GM23248 (cell line): ENCODE data around the gene B4GALT3. TPM values are rescaled to one million over a fixed set of nuclear protein-coding genes. Genes with fewer than 3 reads are reported as not detected.

ENCODE experiments used
- DNase-seq: peaks from one replicate; pipeline ENCODE4 v3.0.0-alpha.2; 2015
- H2AFZ ChIP-seq: fragments of 200-600 bp; sonication (generic); 2 replicates; pipeline ENCODE4 v1.6.1; 2016; ENCODE audit warnings: antibody characterized with exemption
- H3F3A ChIP-seq: fragments of 200-600 bp; sonication (generic); 2 replicates; pipeline ENCODE4 v1.6.1; 2016; ENCODE audit warnings: mild to moderate bottlenecking, antibody characterized with exemption, mixed run types; ENCODE audit not compliant: insufficient read depth
- H3K27ac ChIP-seq: fragments of 200-600 bp; sonication (generic); 2 replicates; pipeline ENCODE4 v1.5.1; 2016; ENCODE audit warnings: mild to moderate bottlenecking
- H3K27me3 ChIP-seq: fragments of 200-600 bp; sonication (generic); replicated peaks from 2 replicates; pipeline ENCODE4 v1.6.1; 2016; ENCODE audit warnings: mild to moderate bottlenecking; ENCODE audit not compliant: insufficient read depth
- H3K36me3 ChIP-seq: fragments of 200-600 bp; sonication (generic); 2 replicates; pipeline ENCODE4 v1.6.1; 2016; ENCODE audit warnings: low read depth, mild to moderate bottlenecking
- H3K4me1 ChIP-seq: fragments of 200-600 bp; sonication (generic); 2 replicates; pipeline ENCODE4 v1.6.1; 2016; ENCODE audit warnings: mild to moderate bottlenecking; ENCODE audit not compliant: insufficient read depth
- H3K4me2 ChIP-seq: fragments of 200-600 bp; sonication (generic); one replicate; pipeline ENCODE4 v1.6.1; 2016; ENCODE audit warnings: mild to moderate bottlenecking; ENCODE audit not compliant: unreplicated experiment
- H3K4me3 ChIP-seq: fragments of 200-600 bp; sonication (generic); 2 replicates; pipeline ENCODE4 v1.5.1; 2016; ENCODE audit warnings: mild to moderate bottlenecking
- H3K79me2 ChIP-seq: fragments of 200-600 bp; sonication (generic); 2 replicates; pipeline ENCODE4 v1.6.1; 2016; ENCODE audit warnings: mild to moderate bottlenecking; ENCODE audit not compliant: insufficient read depth
- H3K9ac ChIP-seq: fragments of 200-600 bp; sonication (generic); 2 replicates; pipeline ENCODE4 v1.6.1; 2016; ENCODE audit warnings: mild to moderate bottlenecking
- H3K9me2 ChIP-seq: fragments of 200-600 bp; sonication (generic); 2 replicates; pipeline ENCODE4 v1.6.1; 2016; ENCODE audit warnings: mixed run types, mild to moderate bottlenecking, moderate library complexity; ENCODE audit not compliant: insufficient read depth
- H3K9me3 ChIP-seq: fragments of 200-600 bp; sonication (generic); one replicate; pipeline ENCODE4 v1.6.1; 2017; ENCODE audit warnings: low read depth
- H4K20me1 ChIP-seq: fragments of 200-600 bp; sonication (generic); 2 replicates; pipeline ENCODE4 v1.6.0; 2016; ENCODE audit not compliant: insufficient read depth
- EZH2 ChIP-seq: fragments of 200-600 bp; sonication (generic); IDR thresholded peaks from 2 replicates; pipeline ENCODE4 v1.6.1; 2018; ENCODE audit warnings: antibody characterized with exemption, mild to moderate bottlenecking; ENCODE audit not compliant: insufficient read depth, poor library complexity, severe bottlenecking
- EZH2phosphoT487 ChIP-seq: fragments of 200-600 bp; sonication (generic); IDR thresholded peaks from 2 replicates; pipeline ENCODE4 v1.6.1; 2018; ENCODE audit warnings: antibody characterized with exemption, moderate library complexity, mild to moderate bottlenecking, low read depth; ENCODE audit not compliant: insufficient read depth
- whole genome bisulfite sequencing, 2 experiments: methylation state at CpG; one replicate each; pipeline ENCODE4 v1.1.6; 2015 to 2017; ENCODE audit warnings: low lambda C conversion rate in 2 of 2, low coverage in 1 of 2; ENCODE audit errors: missing lambda C conversion rate in 2 of 2; 5-methylcytosine and 5-hydroxymethylcytosine counted together
- in situ Hi-C: fragments of 300-500 bp; cut with MboI; formaldehyde crosslinking; loops from 2 replicates; pipeline ENCODE4 v1.15.0; 2020
- polyA plus RNA-seq: library from polyadenylated mRNA; unstranded; fragments of >200 nt; fragmentation: Nextera tagmentation; extraction: Ambion mirVana; gene quantifications from 2 replicates; pipeline ENCODE4 v1.2.1, GENCODE V29; 2016
- total RNA-seq: library from RNA; depleted of rRNA; stranded (reverse); fragments of >200 nt; shearing (Covaris generic); gene quantifications from 2 replicates; pipeline ENCODE4 v1.2.3, GENCODE V29; 2014

The B4GALT3 gene
- total and polyA plus RNA-seq, 2 experiments from 2014 or later, result 31.3 to 34.5 TPM

DNA sequence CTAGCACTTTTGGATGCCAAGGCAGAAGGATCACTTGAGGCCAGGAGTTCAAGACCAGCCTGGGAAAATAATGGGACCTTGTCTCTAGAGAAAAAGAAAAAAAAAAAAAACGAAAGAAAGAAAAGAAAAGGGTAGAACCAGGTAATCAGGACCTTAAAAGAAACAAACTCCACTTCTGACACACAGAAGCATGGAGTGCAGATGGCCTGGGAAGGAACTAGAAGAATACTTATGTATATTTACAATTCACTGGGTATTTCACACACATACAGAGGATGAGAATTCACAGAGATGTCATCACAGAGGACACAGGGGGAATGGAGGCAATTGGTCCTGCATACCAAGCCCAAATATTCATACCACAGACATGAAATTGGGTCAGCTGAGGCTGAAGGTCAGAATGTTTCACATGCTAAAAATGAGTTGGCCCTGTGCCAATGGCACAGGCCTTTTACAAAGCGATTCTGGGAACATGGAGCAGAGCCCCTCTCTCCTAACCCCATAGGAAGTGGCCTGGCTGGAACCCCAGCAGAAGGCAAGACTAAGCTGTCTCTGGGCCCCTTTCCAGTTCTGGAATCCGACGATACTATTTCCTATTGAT, 4.4 kb downstream of the B4GALT3 start:
- peak overlapping the region; percentile 78 for H3K9ac ChIP-seq
- peak overlapping the region; percentile 93 for H3K27ac ChIP-seq
- no peaks in the 10 kb centered on the region for H3K9me3 ChIP-seq
- peak overlapping the region; percentile 73 for H3K4me2 ChIP-seq
- H4K20me1 ChIP-seq, result no peaks in the 10 kb centered on the region
- no peaks in the 10 kb centered on the region for H3K27me3 ChIP-seq
- H3F3A ChIP-seq, result peaks cover 25% of the 10 kb centered on the region
- peaks cover 26% of the 10 kb centered on the region for H3K79me2 ChIP-seq
- TF ChIP-seq EZH2 (no peak), EZH2phosphoT487 (peak; percentile 92)
- H2AFZ ChIP-seq, result no peak overlapping the region
- WGBS, 2 experiments, result 25% methylated on average over 4 of the region's 4 CpGs
- H3K4me3 ChIP-seq, result peak overlapping the region; percentile 16
- peak; percentile 95 for DNase-seq
- in situ Hi-C loops, result no loop called here
- peaks cover 23% of the 10 kb centered on the region for H3K4me1 ChIP-seq
- no peaks in the 10 kb centered on the region for H3K9me2 ChIP-seq
- peaks cover 23% of the 10 kb centered on the region for H3K36me3 ChIP-seq

DNA sequence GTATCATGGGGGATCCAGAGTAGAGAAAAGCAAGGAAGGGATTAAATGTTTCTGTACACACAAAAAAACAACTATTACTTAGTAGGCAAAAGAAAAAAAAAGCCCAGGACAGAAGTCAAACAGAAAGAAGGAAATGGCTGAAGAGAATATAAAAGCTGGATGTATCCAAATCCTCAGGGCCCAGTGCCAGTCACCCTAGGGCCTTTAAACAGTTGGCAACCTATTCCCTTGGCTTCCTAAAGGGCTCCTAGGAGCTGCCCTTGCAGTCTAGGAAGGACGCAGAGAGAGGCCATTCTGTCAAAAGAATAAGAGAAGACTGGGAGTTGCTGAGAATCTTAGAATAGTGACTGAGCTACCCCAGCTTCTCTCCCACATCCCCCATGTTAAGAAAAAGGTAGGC, 5.0 kb downstream of the B4GALT3 start:
- Histone ChIP-seq H3F3A (peaks cover 25% of the 10 kb centered on the region), H4K20me1 (no peaks in the 10 kb centered on the region), H3K27me3 (no peaks in the 10 kb centered on the region), H3K4me2 (peak overlapping the region; percentile 73), H3K4me3 (peak overlapping the region; percentile 16; the same call in 1 of the 2 replicates), H3K9ac (peak overlapping the region; percentile 78), H3K27ac (peak overlapping the region; percentile 93), H3K36me3 (peaks cover 23% of the 10 kb centered on the region), H3K79me2 (peaks cover 26% of the 10 kb centered on the region), H3K4me1 (peaks cover 23% of the 10 kb centered on the region), H2AFZ (no peak overlapping the region), H3K9me2 (no peaks in the 10 kb centered on the region), H3K9me3 (no peaks in the 10 kb centered on the region)
- TF ChIP-seq EZH2, result no peak
- TF ChIP-seq EZH2phosphoT487, result no peak
- 100% methylated on average over 1 of the region's 1 CpG for WGBS, 2 experiments
- in situ Hi-C loops, result no loop called here
- no peak for DNase-seq

DNA sequence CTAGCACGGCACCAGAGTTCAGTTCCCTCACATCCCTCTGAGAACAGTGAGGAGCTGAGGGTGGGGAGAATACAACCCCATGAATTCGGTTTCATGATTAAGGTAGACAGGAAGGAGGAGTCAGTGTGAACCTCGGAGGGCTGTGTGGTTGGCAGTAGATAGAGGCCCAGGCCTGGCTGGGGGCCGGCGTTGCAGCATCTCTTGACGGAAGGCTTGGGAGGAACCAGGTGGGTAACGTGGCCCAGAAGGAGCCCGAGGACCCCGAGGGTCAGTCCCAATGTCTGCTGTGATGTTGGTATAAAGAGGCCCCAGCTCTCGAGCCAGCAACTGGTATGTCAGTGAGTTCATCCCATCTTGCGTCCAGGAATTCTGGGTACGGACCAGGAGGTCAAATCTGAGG, 5.6 kb downstream of the B4GALT3 start:
- no peak overlapping the region for H3K4me3 ChIP-seq
- peaks cover 23% of the 10 kb centered on the region for H3K36me3 ChIP-seq
- peak overlapping the region; percentile 93 for H3K27ac ChIP-seq
- no peaks in the 10 kb centered on the region for H4K20me1 ChIP-seq
- no peak overlapping the region for H2AFZ ChIP-seq
- TF ChIP-seq EZH2phosphoT487 (no peak), EZH2 (no peak)
- no peaks in the 10 kb centered on the region for H3K9me3 ChIP-seq
- in situ Hi-C loops, result no loop called here
- H3K79me2 ChIP-seq, result peaks cover 20% of the 10 kb centered on the region
- 67 to 69% methylated on average over 11 to 12 of the region's 12 CpGs for WGBS, 2 experiments
- no peaks in the 10 kb centered on the region for H3K27me3 ChIP-seq
- peak overlapping the region; percentile 78; the same call in 1 of the 2 replicates for H3K9ac ChIP-seq
- DNase-seq, result no peak
- no peaks in the 10 kb centered on the region for H3K9me2 ChIP-seq
- H3K4me1 ChIP-seq, result peaks cover 23% of the 10 kb centered on the region
- peaks cover 25% of the 10 kb centered on the region for H3F3A ChIP-seq
- no peak overlapping the region for H3K4me2 ChIP-seq

DNA sequence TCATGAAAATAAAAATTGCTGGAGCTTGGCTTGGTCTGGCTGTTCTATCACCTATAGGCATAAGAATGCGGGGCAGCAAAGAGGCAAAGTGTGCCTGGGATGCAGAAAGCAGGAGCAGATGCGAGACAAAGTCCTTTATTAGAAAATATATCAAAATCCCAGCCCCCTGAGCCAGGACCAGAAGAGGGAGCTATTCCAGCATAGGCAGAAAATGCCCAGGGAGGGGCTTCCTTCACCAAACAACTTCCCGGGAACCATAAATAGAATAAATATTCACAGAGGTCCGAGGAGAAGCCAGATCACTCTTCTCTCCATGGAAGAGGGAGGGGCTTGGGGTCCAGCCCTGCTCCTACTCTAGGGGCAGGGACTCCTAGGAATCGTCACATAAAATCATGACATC, 6.1 kb downstream of the B4GALT3 start:
- H3K4me2 ChIP-seq, result no peak overlapping the region
- no peaks in the 10 kb centered on the region for H3K9me3 ChIP-seq
- H3K27ac ChIP-seq, result no peak overlapping the region
- H3K79me2 ChIP-seq, result peaks cover 15% of the 10 kb centered on the region
- peaks cover 23% of the 10 kb centered on the region for H3K4me1 ChIP-seq
- in situ Hi-C loops, result no loop called here
- H3K27me3 ChIP-seq, result no peaks in the 10 kb centered on the region
- no peaks in the 10 kb centered on the region for H4K20me1 ChIP-seq
- H2AFZ ChIP-seq, result no peak overlapping the region
- H3K4me3 ChIP-seq, result no peak overlapping the region
- TF ChIP-seq EZH2, result no peak
- no peak for TF ChIP-seq EZH2phosphoT487
- peaks cover 23% of the 10 kb centered on the region for H3F3A ChIP-seq
- peak; percentile 36 for DNase-seq
- no peaks in the 10 kb centered on the region for H3K9me2 ChIP-seq
- H3K36me3 ChIP-seq, result peaks cover 23% of the 10 kb centered on the region
- H3K9ac ChIP-seq, result no peak overlapping the region
- 60 to 61% methylated on average over 5 of the region's 5 CpGs for WGBS, 2 experiments
